ENCODE measurements around the gene ATN1. TPM values are rescaled to one million over a fixed set of nuclear protein-coding genes. Genes with fewer than 3 reads are reported as not detected.

Gene ATN1
- total and polyA plus RNA-seq, 4 donors = 3.6 to 12.6 (median 7.9) TPM

GRCh38 chr12:6925239-6925539 lies 2.6 kb upstream of the ATN1 start (continued):
- no peak for TF ChIP-seq CTCF (IDR thresholded peaks at IDR 0.05; ENCODE audit: low read depth, low read length, missing input control)
- no peak for TF ChIP-seq NR2F2 (IDR thresholded peaks at IDR 0.05)
- TF ChIP-seq FOXA1 (IDR thresholded peaks at IDR 0.05) = no peak
- TF ChIP-seq EGR1 (IDR thresholded peaks at IDR 0.05; ENCODE audit: low read depth in 2 of 2) = no peak
- no peak for TF ChIP-seq TAF1 (conservative IDR thresholded peaks at IDR 0.05)

DNA sequence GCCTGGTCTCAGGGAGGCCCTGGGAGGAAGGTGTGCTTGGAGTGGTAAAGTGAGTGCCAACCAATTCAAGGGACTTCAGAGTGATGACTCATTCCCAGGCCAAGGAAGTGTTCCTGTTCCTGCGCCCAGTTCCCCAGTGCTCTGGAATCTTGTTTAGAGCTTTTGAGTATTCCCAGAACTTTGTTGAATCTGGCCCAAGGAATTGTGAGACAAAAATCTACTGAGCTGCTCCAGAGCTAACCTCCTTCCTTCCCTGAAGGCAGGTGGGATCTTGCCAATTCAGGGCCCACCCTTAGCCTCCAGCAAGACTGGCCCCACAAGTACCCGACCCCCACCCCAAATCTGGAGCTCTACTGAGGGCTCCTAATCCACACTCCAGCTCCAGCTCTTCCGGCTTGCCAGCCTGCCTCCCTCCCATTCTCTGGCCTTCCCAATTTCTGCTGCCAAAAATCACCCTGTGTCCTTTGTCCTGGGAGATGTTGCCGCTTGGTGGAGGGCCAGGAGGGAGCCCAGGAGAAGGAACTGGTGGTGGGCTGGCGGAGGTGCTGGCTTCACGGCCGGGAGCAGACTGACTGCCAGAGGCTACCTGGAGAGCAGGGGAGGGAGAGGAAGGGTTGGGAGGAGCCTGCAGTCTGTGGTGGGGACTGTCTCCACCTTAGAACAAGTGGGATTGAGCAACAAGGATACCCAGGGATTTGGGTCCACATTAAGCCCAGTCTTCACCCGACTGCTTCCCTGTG lies 2.0 kb upstream of the ATN1 start:
- Histone ChIP-seq H3K4me3 (ENCODE audit: low read depth in 1 of 3, low read length in 3 of 3) (peak overlapping the region; percentile 14 to 55 (median 36)), H3K9ac (ENCODE audit: low read depth in 1 of 2, low read length in 2 of 2) (peak overlapping the region in 1 of 2 donors; percentile 51), H3K27me3 (ENCODE audit: control insufficient read depth in 4 of 4, insufficient read depth in 4 of 4, low read length in 3 of 4) (no peaks in the 10 kb centered on the region), H3K4me1 (ENCODE audit: control insufficient read depth in 4 of 4, insufficient read depth in 4 of 4, low read length in 3 of 4) (peaks cover 9 to 56% (median 48%) of the 10 kb centered on the region in 4 donors), H3K36me3 (ENCODE audit: control insufficient read depth in 4 of 4, insufficient read depth in 3 of 4, low read depth in 1 of 4, low read length in 3 of 4) (no peaks in the 10 kb centered on the region), H3K9me3 (ENCODE audit: control insufficient read depth in 4 of 4, low read length in 3 of 4) (no peaks in the 10 kb centered on the region), H3K27ac (ENCODE audit: low read depth in 1 of 2, low read length in 2 of 2) (peak overlapping the region; percentile 89 to 93)
- WGBS = 18% methylated on average over 8 of the region's 8 CpGs
- TF ChIP-seq HNF4A (conservative IDR thresholded peaks at IDR 0.05) = peak; percentile 45 to 67
- peak in 1 of 2 donors; percentile 81 for TF ChIP-seq JUND (IDR thresholded peaks at IDR 0.05)
- TF ChIP-seq CTCF (IDR thresholded peaks at IDR 0.05; ENCODE audit: low read depth, low read length, missing input control) = peak; percentile 1
- no peak for TF ChIP-seq TAF1 (conservative IDR thresholded peaks at IDR 0.05)
- TF ChIP-seq, protein P1, sequence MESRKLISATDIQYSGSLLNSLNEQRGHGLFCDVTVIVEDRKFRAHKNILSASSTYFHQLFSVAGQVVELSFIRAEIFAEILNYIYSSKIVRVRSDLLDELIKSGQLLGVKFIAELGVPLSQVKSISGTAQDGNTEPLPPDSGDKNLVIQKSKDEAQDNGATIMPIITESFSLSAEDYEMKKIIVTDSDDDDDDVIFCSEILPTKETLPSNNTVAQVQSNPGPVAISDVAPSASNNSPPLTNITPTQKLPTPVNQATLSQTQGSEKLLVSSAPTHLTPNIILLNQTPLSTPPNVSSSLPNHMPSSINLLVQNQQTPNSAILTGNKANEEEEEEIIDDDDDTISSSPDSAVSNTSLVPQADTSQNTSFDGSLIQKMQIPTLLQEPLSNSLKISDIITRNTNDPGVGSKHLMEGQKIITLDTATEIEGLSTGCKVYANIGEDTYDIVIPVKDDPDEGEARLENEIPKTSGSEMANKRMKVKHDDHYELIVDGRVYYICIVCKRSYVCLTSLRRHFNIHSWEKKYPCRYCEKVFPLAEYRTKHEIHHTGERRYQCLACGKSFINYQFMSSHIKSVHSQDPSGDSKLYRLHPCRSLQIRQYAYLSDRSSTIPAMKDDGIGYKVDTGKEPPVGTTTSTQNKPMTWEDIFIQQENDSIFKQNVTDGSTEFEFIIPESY (IDR thresholded peaks at IDR 0.05) = no peak
- TF ChIP-seq, protein P2, sequence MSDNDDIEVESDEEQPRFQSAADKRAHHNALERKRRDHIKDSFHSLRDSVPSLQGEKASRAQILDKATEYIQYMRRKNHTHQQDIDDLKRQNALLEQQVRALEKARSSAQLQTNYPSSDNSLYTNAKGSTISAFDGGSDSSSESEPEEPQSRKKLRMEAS (IDR thresholded peaks at IDR 0.05) = no peak
- no peak for TF ChIP-seq FOXA2 (IDR thresholded peaks at IDR 0.05)
- TF ChIP-seq SP1 (IDR thresholded peaks at IDR 0.05) = peak; percentile 47
- TF ChIP-seq HNF4G (IDR thresholded peaks at IDR 0.05) = no peak
- no peak for TF ChIP-seq FOXA1 (IDR thresholded peaks at IDR 0.05)
- no peak for TF ChIP-seq NR2F2 (IDR thresholded peaks at IDR 0.05)
- TF ChIP-seq RXRA (IDR thresholded peaks at IDR 0.05) = peak in 1 of 2 donors; percentile 47
- peak in 1 of 2 donors; percentile 62 for TF ChIP-seq GABPA (IDR thresholded peaks at IDR 0.05 in 1 of 2, conservative IDR thresholded peaks at IDR 0.05 in 1 of 2)
- peak; percentile 72 for TF ChIP-seq REST (IDR thresholded peaks at IDR 0.05)
- peak; percentile 54 for TF ChIP-seq YY1 (IDR thresholded peaks at IDR 0.05)
- peak in 1 of 2 donors; percentile 27 for TF ChIP-seq EGR1 (IDR thresholded peaks at IDR 0.05; ENCODE audit: low read depth in 2 of 2)
- TF ChIP-seq, protein P3, sequence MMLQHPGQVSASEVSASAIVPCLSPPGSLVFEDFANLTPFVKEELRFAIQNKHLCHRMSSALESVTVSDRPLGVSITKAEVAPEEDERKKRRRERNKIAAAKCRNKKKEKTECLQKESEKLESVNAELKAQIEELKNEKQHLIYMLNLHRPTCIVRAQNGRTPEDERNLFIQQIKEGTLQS (IDR thresholded peaks at IDR 0.05) = no peak
- TF ChIP-seq RAD21 (IDR thresholded peaks at IDR 0.05) = peak; percentile 48 to 56
- no peak for DNase-seq (ENCODE audit: low spot score)
